ENCODE data around the gene TMEM200C.

DNA sequence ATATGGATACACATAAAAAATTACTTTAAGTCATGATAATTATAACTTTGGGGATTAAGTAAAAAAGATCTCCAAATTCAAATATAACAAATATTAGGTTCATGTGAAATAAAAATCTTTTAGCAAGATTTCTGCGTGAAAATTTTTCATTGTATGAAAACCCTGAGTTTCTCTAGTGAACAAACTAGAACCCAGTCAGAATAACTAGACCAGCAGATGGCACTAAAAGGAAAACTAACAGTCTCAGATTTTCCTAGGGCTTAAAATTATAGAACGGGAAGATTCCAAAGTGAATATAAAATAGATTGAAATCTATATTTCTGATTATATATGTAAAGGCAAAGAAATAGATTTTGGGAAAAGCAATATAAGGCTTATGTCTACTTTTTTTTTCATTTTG lies 43.3 kb downstream of the TMEM200C start:
- TF ChIP-seq POLR2AphosphoS5 (IDR thresholded peaks at IDR 0.05; ENCODE audit: low read depth, low read length) (no peak), SIN3A (IDR thresholded peaks at IDR 0.05; ENCODE audit: borderline replicate concordance, insufficient read depth, low read length) (no peak), TAF1 (IDR thresholded peaks at IDR 0.05; ENCODE audit: borderline replicate concordance, insufficient read depth, low read length) (no peak), FOXP2 (optimal IDR thresholded peaks at IDR 0.05; ENCODE audit: borderline replicate concordance, extremely low read depth, extremely low read length, insufficient read depth) (no peak)
- TF ChIP-seq, protein P1, sequence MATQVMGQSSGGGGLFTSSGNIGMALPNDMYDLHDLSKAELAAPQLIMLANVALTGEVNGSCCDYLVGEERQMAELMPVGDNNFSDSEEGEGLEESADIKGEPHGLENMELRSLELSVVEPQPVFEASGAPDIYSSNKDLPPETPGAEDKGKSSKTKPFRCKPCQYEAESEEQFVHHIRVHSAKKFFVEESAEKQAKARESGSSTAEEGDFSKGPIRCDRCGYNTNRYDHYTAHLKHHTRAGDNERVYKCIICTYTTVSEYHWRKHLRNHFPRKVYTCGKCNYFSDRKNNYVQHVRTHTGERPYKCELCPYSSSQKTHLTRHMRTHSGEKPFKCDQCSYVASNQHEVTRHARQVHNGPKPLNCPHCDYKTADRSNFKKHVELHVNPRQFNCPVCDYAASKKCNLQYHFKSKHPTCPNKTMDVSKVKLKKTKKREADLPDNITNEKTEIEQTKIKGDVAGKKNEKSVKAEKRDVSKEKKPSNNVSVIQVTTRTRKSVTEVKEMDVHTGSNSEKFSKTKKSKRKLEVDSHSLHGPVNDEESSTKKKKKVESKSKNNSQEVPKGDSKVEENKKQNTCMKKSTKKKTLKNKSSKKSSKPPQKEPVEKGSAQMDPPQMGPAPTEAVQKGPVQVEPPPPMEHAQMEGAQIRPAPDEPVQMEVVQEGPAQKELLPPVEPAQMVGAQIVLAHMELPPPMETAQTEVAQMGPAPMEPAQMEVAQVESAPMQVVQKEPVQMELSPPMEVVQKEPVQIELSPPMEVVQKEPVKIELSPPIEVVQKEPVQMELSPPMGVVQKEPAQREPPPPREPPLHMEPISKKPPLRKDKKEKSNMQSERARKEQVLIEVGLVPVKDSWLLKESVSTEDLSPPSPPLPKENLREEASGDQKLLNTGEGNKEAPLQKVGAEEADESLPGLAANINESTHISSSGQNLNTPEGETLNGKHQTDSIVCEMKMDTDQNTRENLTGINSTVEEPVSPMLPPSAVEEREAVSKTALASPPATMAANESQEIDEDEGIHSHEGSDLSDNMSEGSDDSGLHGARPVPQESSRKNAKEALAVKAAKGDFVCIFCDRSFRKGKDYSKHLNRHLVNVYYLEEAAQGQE (IDR thresholded peaks at IDR 0.05; ENCODE audit: insufficient read depth in 1 of 2, low read depth in 2 of 2, low read length in 2 of 2), result no peak

Data from PFSK-1 (cell line).